Measurements from ENCODE around the gene STIMATE.

DNA sequence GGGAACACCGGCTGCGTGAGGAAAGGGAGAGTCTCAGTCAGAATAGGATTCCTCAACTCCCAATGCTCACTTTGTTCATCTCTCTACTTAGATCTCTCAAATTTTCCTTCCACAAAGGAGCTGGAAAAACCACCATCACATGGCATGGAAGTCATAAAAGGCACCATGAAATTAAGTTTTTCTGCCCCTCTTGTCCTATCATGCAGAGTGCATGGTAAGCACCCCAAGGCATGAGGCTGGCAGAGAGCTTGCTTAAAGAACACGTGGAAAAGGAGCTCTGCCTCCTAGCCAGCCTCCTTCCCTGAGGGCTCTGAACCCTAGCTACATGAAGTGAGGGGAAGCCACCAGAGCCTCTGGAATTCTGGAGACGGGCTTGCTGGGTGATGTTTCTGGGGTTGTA is 17.8 kb downstream of the STIMATE start:
- TF ChIP-seq HNF4G (IDR thresholded peaks at IDR 0.05) (no peak), HNF4A (conservative IDR thresholded peaks at IDR 0.05) (no peak), EGR1 (IDR thresholded peaks at IDR 0.05; ENCODE audit: low read depth in 2 of 2) (no peak), TAF1 (conservative IDR thresholded peaks at IDR 0.05) (no peak), JUND (IDR thresholded peaks at IDR 0.05) (no peak), FOXA1 (IDR thresholded peaks at IDR 0.05) (no peak), YY1 (IDR thresholded peaks at IDR 0.05) (no peak)
- TF ChIP-seq, protein P1, sequence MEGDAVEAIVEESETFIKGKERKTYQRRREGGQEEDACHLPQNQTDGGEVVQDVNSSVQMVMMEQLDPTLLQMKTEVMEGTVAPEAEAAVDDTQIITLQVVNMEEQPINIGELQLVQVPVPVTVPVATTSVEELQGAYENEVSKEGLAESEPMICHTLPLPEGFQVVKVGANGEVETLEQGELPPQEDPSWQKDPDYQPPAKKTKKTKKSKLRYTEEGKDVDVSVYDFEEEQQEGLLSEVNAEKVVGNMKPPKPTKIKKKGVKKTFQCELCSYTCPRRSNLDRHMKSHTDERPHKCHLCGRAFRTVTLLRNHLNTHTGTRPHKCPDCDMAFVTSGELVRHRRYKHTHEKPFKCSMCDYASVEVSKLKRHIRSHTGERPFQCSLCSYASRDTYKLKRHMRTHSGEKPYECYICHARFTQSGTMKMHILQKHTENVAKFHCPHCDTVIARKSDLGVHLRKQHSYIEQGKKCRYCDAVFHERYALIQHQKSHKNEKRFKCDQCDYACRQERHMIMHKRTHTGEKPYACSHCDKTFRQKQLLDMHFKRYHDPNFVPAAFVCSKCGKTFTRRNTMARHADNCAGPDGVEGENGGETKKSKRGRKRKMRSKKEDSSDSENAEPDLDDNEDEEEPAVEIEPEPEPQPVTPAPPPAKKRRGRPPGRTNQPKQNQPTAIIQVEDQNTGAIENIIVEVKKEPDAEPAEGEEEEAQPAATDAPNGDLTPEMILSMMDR (IDR thresholded peaks at IDR 0.05; ENCODE audit: low read depth, low read length, missing input control): no peak
- TF ChIP-seq, protein P2, sequence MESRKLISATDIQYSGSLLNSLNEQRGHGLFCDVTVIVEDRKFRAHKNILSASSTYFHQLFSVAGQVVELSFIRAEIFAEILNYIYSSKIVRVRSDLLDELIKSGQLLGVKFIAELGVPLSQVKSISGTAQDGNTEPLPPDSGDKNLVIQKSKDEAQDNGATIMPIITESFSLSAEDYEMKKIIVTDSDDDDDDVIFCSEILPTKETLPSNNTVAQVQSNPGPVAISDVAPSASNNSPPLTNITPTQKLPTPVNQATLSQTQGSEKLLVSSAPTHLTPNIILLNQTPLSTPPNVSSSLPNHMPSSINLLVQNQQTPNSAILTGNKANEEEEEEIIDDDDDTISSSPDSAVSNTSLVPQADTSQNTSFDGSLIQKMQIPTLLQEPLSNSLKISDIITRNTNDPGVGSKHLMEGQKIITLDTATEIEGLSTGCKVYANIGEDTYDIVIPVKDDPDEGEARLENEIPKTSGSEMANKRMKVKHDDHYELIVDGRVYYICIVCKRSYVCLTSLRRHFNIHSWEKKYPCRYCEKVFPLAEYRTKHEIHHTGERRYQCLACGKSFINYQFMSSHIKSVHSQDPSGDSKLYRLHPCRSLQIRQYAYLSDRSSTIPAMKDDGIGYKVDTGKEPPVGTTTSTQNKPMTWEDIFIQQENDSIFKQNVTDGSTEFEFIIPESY (IDR thresholded peaks at IDR 0.05): no peak
- TF ChIP-seq, protein P3, sequence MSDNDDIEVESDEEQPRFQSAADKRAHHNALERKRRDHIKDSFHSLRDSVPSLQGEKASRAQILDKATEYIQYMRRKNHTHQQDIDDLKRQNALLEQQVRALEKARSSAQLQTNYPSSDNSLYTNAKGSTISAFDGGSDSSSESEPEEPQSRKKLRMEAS (IDR thresholded peaks at IDR 0.05): no peak
- TF ChIP-seq, protein P4, sequence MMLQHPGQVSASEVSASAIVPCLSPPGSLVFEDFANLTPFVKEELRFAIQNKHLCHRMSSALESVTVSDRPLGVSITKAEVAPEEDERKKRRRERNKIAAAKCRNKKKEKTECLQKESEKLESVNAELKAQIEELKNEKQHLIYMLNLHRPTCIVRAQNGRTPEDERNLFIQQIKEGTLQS (IDR thresholded peaks at IDR 0.05): no peak
- TF ChIP-seq, protein P5, sequence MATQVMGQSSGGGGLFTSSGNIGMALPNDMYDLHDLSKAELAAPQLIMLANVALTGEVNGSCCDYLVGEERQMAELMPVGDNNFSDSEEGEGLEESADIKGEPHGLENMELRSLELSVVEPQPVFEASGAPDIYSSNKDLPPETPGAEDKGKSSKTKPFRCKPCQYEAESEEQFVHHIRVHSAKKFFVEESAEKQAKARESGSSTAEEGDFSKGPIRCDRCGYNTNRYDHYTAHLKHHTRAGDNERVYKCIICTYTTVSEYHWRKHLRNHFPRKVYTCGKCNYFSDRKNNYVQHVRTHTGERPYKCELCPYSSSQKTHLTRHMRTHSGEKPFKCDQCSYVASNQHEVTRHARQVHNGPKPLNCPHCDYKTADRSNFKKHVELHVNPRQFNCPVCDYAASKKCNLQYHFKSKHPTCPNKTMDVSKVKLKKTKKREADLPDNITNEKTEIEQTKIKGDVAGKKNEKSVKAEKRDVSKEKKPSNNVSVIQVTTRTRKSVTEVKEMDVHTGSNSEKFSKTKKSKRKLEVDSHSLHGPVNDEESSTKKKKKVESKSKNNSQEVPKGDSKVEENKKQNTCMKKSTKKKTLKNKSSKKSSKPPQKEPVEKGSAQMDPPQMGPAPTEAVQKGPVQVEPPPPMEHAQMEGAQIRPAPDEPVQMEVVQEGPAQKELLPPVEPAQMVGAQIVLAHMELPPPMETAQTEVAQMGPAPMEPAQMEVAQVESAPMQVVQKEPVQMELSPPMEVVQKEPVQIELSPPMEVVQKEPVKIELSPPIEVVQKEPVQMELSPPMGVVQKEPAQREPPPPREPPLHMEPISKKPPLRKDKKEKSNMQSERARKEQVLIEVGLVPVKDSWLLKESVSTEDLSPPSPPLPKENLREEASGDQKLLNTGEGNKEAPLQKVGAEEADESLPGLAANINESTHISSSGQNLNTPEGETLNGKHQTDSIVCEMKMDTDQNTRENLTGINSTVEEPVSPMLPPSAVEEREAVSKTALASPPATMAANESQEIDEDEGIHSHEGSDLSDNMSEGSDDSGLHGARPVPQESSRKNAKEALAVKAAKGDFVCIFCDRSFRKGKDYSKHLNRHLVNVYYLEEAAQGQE (IDR thresholded peaks at IDR 0.05): no peak
